Fibroblast of villous mesenchyme (primary cell): ENCODE data around the gene PRRC1. TPM values are rescaled to one million over a fixed set of nuclear protein-coding genes. Genes with fewer than 3 reads are reported as not detected.

Experiments
- DNase-seq: peaks from one replicate; pipeline ENCODE4 v3.0.0-alpha.2; 2010; ENCODE audit warnings: low read depth
- H3K4me3 ChIP-seq: 2 replicates; pipeline ENCODE4 v1.5.1; 2011; ENCODE audit warnings: low read depth, mild to moderate bottlenecking, low read length
- total RNA-seq: library from RNA; depleted of rRNA; stranded (reverse); fragments of >200 nt; gene quantifications from 2 replicates; pipeline ENCODE4 v1.2.3, GENCODE V29; 2012
- TF ChIP-seq, protein P1 (sequence below): IDR thresholded peaks from 2 replicates; pipeline ENCODE4 v1.5.1; 2012; ENCODE audit warnings: low read depth, mild to moderate bottlenecking, low read length; ENCODE audit not compliant: insufficient read depth

The PRRC1 gene
- total RNA-seq, 1 donor: 99.3 TPM

- no peak for DNase-seq
- TF ChIP-seq, protein P1, sequence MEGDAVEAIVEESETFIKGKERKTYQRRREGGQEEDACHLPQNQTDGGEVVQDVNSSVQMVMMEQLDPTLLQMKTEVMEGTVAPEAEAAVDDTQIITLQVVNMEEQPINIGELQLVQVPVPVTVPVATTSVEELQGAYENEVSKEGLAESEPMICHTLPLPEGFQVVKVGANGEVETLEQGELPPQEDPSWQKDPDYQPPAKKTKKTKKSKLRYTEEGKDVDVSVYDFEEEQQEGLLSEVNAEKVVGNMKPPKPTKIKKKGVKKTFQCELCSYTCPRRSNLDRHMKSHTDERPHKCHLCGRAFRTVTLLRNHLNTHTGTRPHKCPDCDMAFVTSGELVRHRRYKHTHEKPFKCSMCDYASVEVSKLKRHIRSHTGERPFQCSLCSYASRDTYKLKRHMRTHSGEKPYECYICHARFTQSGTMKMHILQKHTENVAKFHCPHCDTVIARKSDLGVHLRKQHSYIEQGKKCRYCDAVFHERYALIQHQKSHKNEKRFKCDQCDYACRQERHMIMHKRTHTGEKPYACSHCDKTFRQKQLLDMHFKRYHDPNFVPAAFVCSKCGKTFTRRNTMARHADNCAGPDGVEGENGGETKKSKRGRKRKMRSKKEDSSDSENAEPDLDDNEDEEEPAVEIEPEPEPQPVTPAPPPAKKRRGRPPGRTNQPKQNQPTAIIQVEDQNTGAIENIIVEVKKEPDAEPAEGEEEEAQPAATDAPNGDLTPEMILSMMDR: no peak
- H3K4me3 ChIP-seq: no peak overlapping the region
Measured at GRCh38 chr5:127595484-127596368, 78.3 kb downstream of the PRRC1 start.

- no peak for DNase-seq
- H3K4me3 ChIP-seq: no peak overlapping the region
- TF ChIP-seq, protein P1: no peak
Measured at GRCh38 chr5:127596501-127596900, 79.1 kb downstream of the PRRC1 start.

- no peak overlapping the region for H3K4me3 ChIP-seq
- no peak for DNase-seq
- TF ChIP-seq, protein P1: no peak
Measured at GRCh38 chr5:127599320-127599719, 81.9 kb downstream of the PRRC1 start.

DNA sequence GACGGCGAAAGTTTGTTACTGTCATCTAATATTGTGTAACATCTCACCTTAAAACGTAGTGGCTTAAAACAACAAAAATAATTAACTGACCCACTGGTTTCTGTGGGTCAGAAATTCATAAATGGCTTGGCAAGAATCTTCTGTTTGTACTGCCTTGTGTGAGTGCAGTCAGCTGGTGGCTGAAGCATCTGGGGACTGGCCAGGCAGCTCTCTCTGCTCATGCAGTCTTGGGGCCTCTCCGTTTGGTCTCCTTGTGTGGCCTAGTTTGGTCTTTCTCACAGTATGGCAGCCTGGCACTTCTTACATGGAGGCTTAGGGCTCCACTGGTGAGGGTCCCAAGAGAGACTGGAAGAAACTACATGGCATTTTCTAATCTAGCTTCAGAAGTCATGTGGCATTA, 82.4 kb downstream of the PRRC1 start:
- DNase-seq: no peak
- no peak overlapping the region for H3K4me3 ChIP-seq
- TF ChIP-seq, protein P1: no peak

DNA sequence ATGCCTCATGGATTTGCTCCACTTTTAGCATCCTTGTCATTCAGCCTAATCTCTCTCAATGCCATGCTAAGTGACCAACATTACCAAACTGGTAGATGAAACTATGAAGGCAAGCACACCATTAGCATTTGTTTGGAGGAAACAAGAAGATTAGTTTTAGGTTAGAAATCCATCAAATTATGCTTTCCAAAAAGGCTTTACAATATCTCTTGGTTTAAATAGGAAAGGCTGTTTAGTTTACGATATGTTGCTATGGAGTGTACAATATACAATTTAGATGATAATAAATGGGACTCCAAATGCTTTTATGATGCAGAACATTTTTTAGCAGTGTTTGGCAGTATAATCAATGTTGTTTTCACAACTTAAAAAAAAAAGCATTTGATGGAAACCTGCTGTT, 83.7 kb downstream of the PRRC1 start:
- no peak overlapping the region for H3K4me3 ChIP-seq
- DNase-seq: no peak
- TF ChIP-seq, protein P1: no peak

GRCh38 chr5:127601601-127602000, 84.2 kb downstream of the PRRC1 start:
- H3K4me3 ChIP-seq: no peak overlapping the region
- TF ChIP-seq, protein P1: no peak
- DNase-seq: no peak
